GM21528 (cell line): Measurements from ENCODE around the gene GALNT17.
"Not testable (repeated sequence)": the region's sequence is repeated elsewhere in the genome, so short reads cannot be mapped to it uniquely, and the experiment has no call there.

Experiments used
- ATAC-seq: cut with Tn5 transposase; IDR thresholded peaks from one replicate; pipeline ENCODE4 v1.9.1; 2021; ENCODE audit warnings: mild to moderate bottlenecking, moderate library complexity; ENCODE audit not compliant: unreplicated experiment, low FRiP score

GALNT17 gene

GRCh38 chr7:71538210-71538609 lies 406.3 kb downstream of the GALNT17 start:
- no peak for ATAC-seq

GRCh38 chr7:71539615-71540014 lies 407.7 kb downstream of the GALNT17 start:
- no peak for ATAC-seq

GRCh38 chr7:71541707-71542353 lies 409.9 kb downstream of the GALNT17 start:
- ATAC-seq = no peak

- ATAC-seq = no peak
These were observed 411.5 kb downstream of the GALNT17 start for GRCh38 chr7:71543396-71543795.

GRCh38 chr7:71544816-71545215 lies 412.9 kb downstream of the GALNT17 start:
- no peak for ATAC-seq

GRCh38 chr7:71547426-71547825 lies 415.5 kb downstream of the GALNT17 start:
- ATAC-seq = no peak

GRCh38 chr7:71548746-71549145 lies 416.8 kb downstream of the GALNT17 start:
- ATAC-seq = no peak

- ATAC-seq = no peak
These were observed 421.4 kb downstream of the GALNT17 start for GRCh38 chr7:71553306-71553705.

- no peak for ATAC-seq
These were observed 423.8 kb downstream of the GALNT17 start for GRCh38 chr7:71555758-71556157.

GRCh38 chr7:71558806-71559613 lies 427.1 kb downstream of the GALNT17 start:
- no peak for ATAC-seq

- no peak for ATAC-seq
These were observed 428.5 kb downstream of the GALNT17 start for GRCh38 chr7:71560354-71560995.

GRCh38 chr7:71563276-71563675 lies 431.3 kb downstream of the GALNT17 start:
- no peak for ATAC-seq

GRCh38 chr7:71566376-71566775 lies 434.4 kb downstream of the GALNT17 start:
- no peak for ATAC-seq

GRCh38 chr7:71566991-71567390 lies 435.0 kb downstream of the GALNT17 start:
- ATAC-seq = no peak

- no peak for ATAC-seq
These were observed 442.4 kb downstream of the GALNT17 start for GRCh38 chr7:71574153-71574860.

- no peak for ATAC-seq
These were observed 448.1 kb downstream of the GALNT17 start for GRCh38 chr7:71580027-71580426.

- no peak for ATAC-seq
These were observed 452.3 kb downstream of the GALNT17 start for GRCh38 chr7:71584256-71584655.

GRCh38 chr7:71591876-71592275 lies 459.9 kb downstream of the GALNT17 start:
- no peak for ATAC-seq

- ATAC-seq = not testable (repeated sequence)
These were observed 460.4 kb downstream of the GALNT17 start for GRCh38 chr7:71592388-71592787.

GRCh38 chr7:71594736-71595135 lies 462.8 kb downstream of the GALNT17 start:
- no peak for ATAC-seq

GRCh38 chr7:71595176-71595575 lies 463.2 kb downstream of the GALNT17 start:
- ATAC-seq = no peak
